ENCODE results near the gene DMRT1.

- TF ChIP-seq CTCF (IDR thresholded peaks at IDR 0.05) (no peak), EZH2phosphoT487 (IDR thresholded peaks at IDR 0.05) (no peak), EZH2 (IDR thresholded peaks at IDR 0.05) (no peak)
Measured at GRCh38 chr9:979983-980382, 138.5 kb downstream of the DMRT1 start.

All from neural progenitor cell (in vitro differentiated cells).